ENCODE data around the gene GLIPR1L1.

The GLIPR1L1 gene

DNA sequence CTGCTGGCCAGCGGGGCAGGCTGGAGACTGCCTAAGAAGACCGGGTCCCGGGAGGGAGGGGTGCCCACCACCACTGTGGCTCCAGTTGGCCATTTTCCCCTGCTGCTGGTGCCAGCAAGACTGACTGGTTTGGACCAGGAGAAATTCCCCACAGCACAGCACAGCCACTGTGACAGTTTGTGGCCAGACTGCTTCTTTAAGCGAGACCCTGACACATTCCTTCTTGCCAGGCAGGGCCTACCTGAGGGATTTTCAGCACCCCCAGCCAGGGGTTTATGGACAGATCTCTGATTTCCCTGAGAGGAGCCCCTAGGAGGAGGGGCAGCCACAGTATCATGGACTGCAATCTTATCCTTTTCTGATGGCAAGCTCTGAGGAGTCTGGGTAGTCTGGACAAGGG, 15.5 kb downstream of the GLIPR1L1 start:
- no peak for DNase-seq (ENCODE audit: low read depth in 2 of 2, low spot score in 1 of 2)

DNA sequence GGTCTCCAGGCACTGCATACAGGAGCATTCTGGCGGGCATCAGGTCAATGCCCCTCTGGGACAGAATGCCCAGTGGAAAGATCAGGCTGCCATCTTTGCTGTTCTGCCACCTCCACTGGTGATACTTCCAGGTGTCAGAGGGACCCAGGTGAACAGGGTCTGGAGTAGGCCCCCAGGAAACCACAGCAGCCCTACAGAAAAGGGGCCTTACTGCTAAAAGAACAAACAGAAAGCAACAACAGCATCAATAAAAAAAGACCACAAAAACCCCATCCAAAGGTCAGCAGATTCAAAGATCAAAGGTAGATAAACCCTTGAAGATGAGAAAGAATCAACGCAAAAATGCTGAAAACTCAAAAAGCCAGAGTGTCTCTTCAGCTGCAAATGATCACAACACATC, 15.9 kb downstream of the GLIPR1L1 start:
- no peak for DNase-seq (ENCODE audit: low read depth in 2 of 2, low spot score in 1 of 2)

GRCh38 chr12:75354011-75354410, 19.5 kb downstream of the GLIPR1L1 start:
- no peak for DNase-seq (ENCODE audit: low read depth in 2 of 2, low spot score in 1 of 2)

- DNase-seq (ENCODE audit: low read depth in 2 of 2, low spot score in 1 of 2) = no peak
Observed at GRCh38 chr12:75360920-75361319, 26.4 kb downstream of the GLIPR1L1 start.

DNA sequence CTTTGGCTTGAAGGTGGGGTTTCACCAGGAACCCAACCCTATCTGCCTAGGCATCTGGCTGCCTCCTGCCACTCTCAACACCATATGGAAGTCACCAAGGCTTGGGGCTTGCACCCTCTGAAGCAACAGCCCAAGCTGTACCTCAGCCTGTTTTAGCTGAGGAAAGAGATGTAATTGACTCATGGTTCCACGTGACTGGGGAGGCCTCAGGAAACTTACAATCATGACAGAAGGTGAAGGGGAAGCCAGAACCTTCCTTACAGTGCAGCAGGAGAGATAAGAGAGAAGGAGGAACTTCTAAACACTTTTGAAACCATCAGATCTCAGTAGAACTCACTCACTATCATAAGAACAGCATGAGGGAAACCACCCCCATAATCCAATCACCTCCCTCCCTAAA, 26.9 kb downstream of the GLIPR1L1 start:
- no peak for DNase-seq (ENCODE audit: low read depth in 2 of 2, low spot score in 1 of 2)

- DNase-seq (ENCODE audit: low read depth in 2 of 2, low spot score in 1 of 2) = no peak
Observed at GRCh38 chr12:75364919-75365318, 30.4 kb downstream of the GLIPR1L1 start.

- DNase-seq (ENCODE audit: low read depth in 2 of 2, low spot score in 1 of 2) = no peak
Observed at GRCh38 chr12:75366629-75367028, 32.2 kb downstream of the GLIPR1L1 start.

DNA sequence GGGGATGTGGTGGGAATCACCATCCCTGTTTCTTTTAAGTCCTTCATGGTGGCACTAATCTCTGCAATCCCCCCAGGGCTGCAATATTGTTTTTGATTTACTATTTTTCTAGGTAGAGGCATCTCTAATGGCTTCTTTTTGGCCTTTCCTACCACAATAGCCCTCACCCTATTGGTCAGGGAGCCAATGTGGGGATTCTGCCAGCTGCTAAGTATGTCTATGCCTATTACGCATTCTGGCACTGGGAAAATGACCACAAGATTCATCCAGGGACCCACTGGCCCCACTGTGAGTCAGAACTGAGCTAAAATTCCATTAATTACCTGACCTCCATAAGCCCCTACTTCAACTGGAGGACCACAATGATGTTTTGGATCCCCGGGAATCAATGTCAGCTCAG, 40.5 kb downstream of the GLIPR1L1 start:
- DNase-seq (ENCODE audit: low read depth in 2 of 2, low spot score in 1 of 2) = no peak

- DNase-seq (ENCODE audit: low read depth in 2 of 2, low spot score in 1 of 2) = no peak
Observed at GRCh38 chr12:75378354-75378753, 43.9 kb downstream of the GLIPR1L1 start.

GRCh38 chr12:75389061-75389460, 54.6 kb downstream of the GLIPR1L1 start:
- DNase-seq (ENCODE audit: low read depth in 2 of 2, low spot score in 1 of 2) = no peak

DNA sequence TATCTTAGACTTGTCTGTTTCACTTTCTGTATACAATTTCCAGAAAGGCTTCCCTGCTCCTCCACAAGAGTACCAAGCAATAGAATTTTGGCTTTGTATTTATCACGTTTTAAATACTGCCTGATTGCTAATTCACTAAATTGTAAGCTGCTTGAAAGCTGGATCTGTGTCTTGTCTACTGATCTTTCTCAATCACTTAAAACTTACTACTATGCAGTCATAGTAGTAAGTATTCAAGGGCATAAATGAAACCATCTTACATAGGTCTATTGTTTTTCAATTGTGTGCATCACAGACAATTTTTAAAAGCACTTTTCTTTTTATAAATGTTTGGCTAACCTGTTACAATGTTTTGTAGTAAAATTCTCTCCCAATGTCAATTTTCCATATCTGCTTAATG, 55.2 kb downstream of the GLIPR1L1 start:
- no peak for DNase-seq (ENCODE audit: low read depth in 2 of 2, low spot score in 1 of 2)

DNA sequence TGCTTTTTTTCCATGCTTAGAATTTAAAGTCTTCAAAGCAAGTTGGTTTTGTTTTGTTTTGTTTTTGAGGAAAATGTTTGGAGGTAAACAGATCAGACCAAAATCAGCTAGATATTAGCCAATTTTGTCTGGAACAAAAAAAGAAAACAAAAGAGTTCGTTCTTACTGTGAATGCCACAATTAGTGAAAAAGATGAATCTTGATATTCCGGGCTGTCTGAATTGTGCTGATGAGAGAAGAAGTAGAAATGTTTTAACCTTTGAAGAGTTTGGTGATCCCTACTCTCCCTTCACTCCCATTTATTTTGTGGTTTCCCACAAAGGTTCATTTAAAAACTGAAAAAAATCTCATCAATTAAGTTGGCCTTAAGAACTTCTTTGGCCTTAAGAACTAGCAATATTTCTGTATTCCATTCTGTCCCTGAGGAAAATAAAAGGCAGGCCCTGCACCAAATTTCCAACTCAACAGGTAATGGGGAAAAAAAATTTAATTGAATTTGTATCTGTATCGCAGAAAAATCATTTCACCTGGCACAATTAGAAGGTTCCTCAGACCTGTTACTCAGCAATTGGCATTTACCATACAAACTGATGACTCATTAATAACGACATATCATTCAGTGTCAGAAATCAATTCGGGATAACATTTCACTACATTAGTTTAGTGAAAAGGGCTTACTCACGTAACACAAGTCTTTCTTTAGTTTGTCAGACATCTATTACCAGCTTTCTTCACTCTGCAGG, 55.9 kb downstream of the GLIPR1L1 start:
- DNase-seq (ENCODE audit: low read depth in 2 of 2, low spot score in 1 of 2) = no peak

- peak; percentile 61 to 79 for DNase-seq (ENCODE audit: low read depth in 2 of 2, low spot score in 1 of 2)
Observed at GRCh38 chr12:75390899-75391538, 56.5 kb downstream of the GLIPR1L1 start, which contains the start of gene GLIPR1L2. GLIPR1L2 (plus strand) TSS chr12:75391089; CDS start chr12:75391117, 28 bp downstream.

GRCh38 chr12:75404231-75404630, 69.8 kb downstream of the GLIPR1L1 start:
- DNase-seq (ENCODE audit: low read depth in 2 of 2, low spot score in 1 of 2) = no peak

DNA sequence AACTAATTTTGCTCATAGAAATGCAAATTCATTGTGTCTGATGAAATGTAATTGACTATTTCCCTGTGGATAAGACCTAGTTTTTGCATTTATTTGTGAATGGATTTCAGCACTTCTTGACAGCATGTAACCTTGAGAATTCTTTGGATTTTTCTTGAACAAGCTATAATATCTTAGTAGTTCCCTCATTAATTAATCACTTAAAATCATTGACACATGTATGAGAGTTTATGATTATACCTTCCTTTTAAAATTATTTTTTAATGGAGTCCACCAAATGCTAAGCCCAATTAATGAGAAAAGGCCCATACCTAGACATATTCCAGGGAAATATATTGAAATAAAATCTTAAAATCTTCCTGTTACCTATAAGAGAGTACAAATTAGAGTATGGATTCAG, 73.2 kb downstream of the GLIPR1L1 start:
- no peak for DNase-seq (ENCODE audit: low read depth in 2 of 2, low spot score in 1 of 2)

- no peak for DNase-seq (ENCODE audit: low read depth in 2 of 2, low spot score in 1 of 2)
Observed at GRCh38 chr12:75409830-75410229, 75.4 kb downstream of the GLIPR1L1 start.

- no peak for DNase-seq (ENCODE audit: low read depth in 2 of 2, low spot score in 1 of 2)
Observed at GRCh38 chr12:75414671-75415070, 80.2 kb downstream of the GLIPR1L1 start.

- no peak for DNase-seq (ENCODE audit: low read depth in 2 of 2, low spot score in 1 of 2)
Observed at GRCh38 chr12:75419841-75420240, 85.4 kb downstream of the GLIPR1L1 start.
